HT1080 (cell line): Measurements from ENCODE around the gene SYNE4. TPM values are rescaled to one million over a fixed set of nuclear protein-coding genes. Genes with fewer than 3 reads are reported as not detected.
"Not testable (repeated sequence)": the region's sequence is repeated elsewhere in the genome, so short reads cannot be mapped to it uniquely, and the experiment has no call there.

ENCODE experiments used
- DNase-seq: peaks from one replicate; pipeline ENCODE4 v3.0.0-alpha.2; 2015; ENCODE audit warnings: low read depth
- total RNA-seq: library from RNA; depleted of rRNA; stranded (reverse); fragments of >200 nt; shearing (Covaris generic); gene quantifications from 2 replicates; pipeline ENCODE4 v1.2.3, GENCODE V29; 2014

SYNE4 gene
- total RNA-seq, 1 experiment from 2014 or later = not detected

GRCh38 chr19:35990771-35991730, 17.6 kb downstream of the SYNE4 start:
- DNase-seq = no peak

GRCh38 chr19:35990156-35990555, 18.5 kb downstream of the SYNE4 start:
- no peak for DNase-seq

GRCh38 chr19:35988824-35989223, 19.8 kb downstream of the SYNE4 start:
- DNase-seq = no peak

- no peak for DNase-seq
Measured at GRCh38 chr19:35987571-35987896, 21.1 kb downstream of the SYNE4 start.

- no peak for DNase-seq
Measured at GRCh38 chr19:35986664-35987570, 21.7 kb downstream of the SYNE4 start.

GRCh38 chr19:35986111-35986510, 22.5 kb downstream of the SYNE4 start:
- no peak for DNase-seq

- no peak for DNase-seq
Measured at GRCh38 chr19:35983177-35983576, 25.4 kb downstream of the SYNE4 start.

- not testable (repeated sequence) for DNase-seq
Measured at GRCh38 chr19:35980997-35981396, 27.6 kb downstream of the SYNE4 start.

GRCh38 chr19:35978832-35979365, 29.7 kb downstream of the SYNE4 start:
- no peak for DNase-seq

- DNase-seq = no peak
Measured at GRCh38 chr19:35978271-35978670, 30.3 kb downstream of the SYNE4 start.

- DNase-seq = peak; percentile 39
Measured at GRCh38 chr19:35977446-35978222, 31.0 kb downstream of the SYNE4 start.

- no peak for DNase-seq
Measured at GRCh38 chr19:35975608-35976214, 32.9 kb downstream of the SYNE4 start.

GRCh38 chr19:35973487-35973886, 35.1 kb downstream of the SYNE4 start:
- no peak for DNase-seq

GRCh38 chr19:35966771-35967170, 41.8 kb downstream of the SYNE4 start:
- no peak for DNase-seq

GRCh38 chr19:35963514-35963913, 45.1 kb downstream of the SYNE4 start:
- DNase-seq = peak; percentile 18

GRCh38 chr19:35960432-35960972, 48.1 kb downstream of the SYNE4 start:
- DNase-seq = no peak

- no peak for DNase-seq
Measured at GRCh38 chr19:35959968-35960320, 48.7 kb downstream of the SYNE4 start.

- DNase-seq = no peak
Measured at GRCh38 chr19:35959040-35959967, 49.3 kb downstream of the SYNE4 start.

- DNase-seq = no peak
Measured at GRCh38 chr19:35958660-35959039, 50.0 kb downstream of the SYNE4 start.
